ENCODE measurements around the gene CCDC43.

CCDC43 gene

DNA sequence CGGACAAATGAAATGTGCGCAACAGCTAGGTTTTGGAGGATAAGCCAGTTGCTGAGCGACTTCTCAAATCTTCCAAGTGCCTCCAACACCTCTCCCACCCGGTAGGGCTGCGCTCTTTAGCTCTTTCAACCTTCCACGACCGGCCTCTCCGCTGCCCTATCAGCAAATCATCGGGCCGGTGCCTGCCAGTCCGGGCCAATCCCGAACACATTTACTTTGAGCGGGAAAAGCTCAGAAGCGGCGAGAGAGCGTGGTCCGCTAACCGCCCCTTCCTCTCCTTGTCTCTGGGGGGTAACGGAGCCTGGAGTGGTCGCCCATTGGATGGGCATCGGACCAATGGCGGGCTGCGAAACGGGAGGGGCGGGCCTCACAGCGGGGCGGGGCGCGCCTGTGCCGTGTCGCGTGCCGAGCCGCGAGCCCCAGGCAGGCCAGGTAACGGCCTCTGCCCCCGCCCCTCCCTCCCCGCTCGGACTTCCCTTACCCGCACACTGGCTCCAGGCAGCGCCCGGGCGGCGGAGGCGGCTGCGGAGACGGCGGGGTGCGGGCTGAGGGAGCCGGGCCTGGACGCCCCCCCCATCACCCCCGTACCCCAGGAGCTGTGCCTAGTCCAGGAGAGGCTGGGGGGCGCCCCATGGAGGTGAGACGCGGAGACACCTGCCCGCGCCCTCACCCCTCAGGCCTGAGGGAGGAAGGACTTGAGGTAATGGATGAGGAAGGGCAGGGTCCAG lies 33.4 kb downstream of the CCDC43 start, which contains the start of gene MEIOC:
TSS of gene MEIOC (plus strand) at position 486 of the 728 bp plus-strand sequence. CDS start at position 632, 146 bp downstream.
- H3K4me1 ChIP-seq (ENCODE audit: control insufficient read depth in 1 of 2, insufficient read depth in 2 of 2, low read length in 2 of 2): peaks cover 7% of the 10 kb centered on the region in 2 experiments
- H2AFZ ChIP-seq (ENCODE audit: insufficient read depth, low read length, poor library complexity): peak within 1 kb of the TSS; percentile 23
- no peak within 1 kb of the TSS for H4K8ac ChIP-seq (ENCODE audit: low read depth, low read length)
- no peak within 1 kb of the TSS for H2BK120ac ChIP-seq (ENCODE audit: insufficient read depth, low read length, poor library complexity)
- H3K4me2 ChIP-seq (ENCODE audit: low read length): peak within 1 kb of the TSS; percentile 48
- no peak within 1 kb of the TSS for H3K9ac ChIP-seq (ENCODE audit: low read length)
- DNase-seq: peak; percentile 48 to 71
- H2BK5ac ChIP-seq (ENCODE audit: low read depth, low read length, poor library complexity): no peak within 1 kb of the TSS
- no peak within 1 kb of the TSS for H4K12ac ChIP-seq (ENCODE audit: low read depth, low read length)
- H3K4me3 ChIP-seq (ENCODE audit: low read depth, low read length): peak within 1 kb of the TSS; percentile 37
- no peak within 1 kb of the TSS for H3K4ac ChIP-seq (ENCODE audit: low read depth, low read length)
- H3K23ac ChIP-seq (ENCODE audit: low read length): no peak within 1 kb of the TSS
- H2BK12ac ChIP-seq (ENCODE audit: low read length): no peak within 1 kb of the TSS
- H3K79me1 ChIP-seq (ENCODE audit: low read length): no peaks in the 10 kb centered on the region
- no peaks in the 10 kb centered on the region for H3K79me2 ChIP-seq (ENCODE audit: control insufficient read depth, insufficient read depth, low read length, poor library complexity)
- no peak within 1 kb of the TSS for H3K14ac ChIP-seq (ENCODE audit: low read length)
- peaks cover 14% of the 10 kb centered on the region for H3K9me3 ChIP-seq (ENCODE audit: insufficient read depth, low read depth, low read length)
- H3K18ac ChIP-seq (ENCODE audit: low read length): no peak within 1 kb of the TSS
- no CpG with 5 or more reads among the region's 57 CpGs for WGBS (ENCODE audit: extremely low coverage, insufficient coverage, insufficient read length)
- H3K27ac ChIP-seq (ENCODE audit: low read depth, low read length): no peak within 1 kb of the TSS
- H3K27me3 ChIP-seq (ENCODE audit: insufficient read depth, low read length): peaks cover 17% of the 10 kb centered on the region
- no peak within 1 kb of the TSS for H4K91ac ChIP-seq (ENCODE audit: low read depth, low read length)
- no peaks in the 10 kb centered on the region for H3K36me3 ChIP-seq (ENCODE audit: control insufficient read depth in 1 of 2, insufficient read depth in 2 of 2, low read length in 2 of 2)
- H2AK5ac ChIP-seq (ENCODE audit: low read length): no peak within 1 kb of the TSS

DNA sequence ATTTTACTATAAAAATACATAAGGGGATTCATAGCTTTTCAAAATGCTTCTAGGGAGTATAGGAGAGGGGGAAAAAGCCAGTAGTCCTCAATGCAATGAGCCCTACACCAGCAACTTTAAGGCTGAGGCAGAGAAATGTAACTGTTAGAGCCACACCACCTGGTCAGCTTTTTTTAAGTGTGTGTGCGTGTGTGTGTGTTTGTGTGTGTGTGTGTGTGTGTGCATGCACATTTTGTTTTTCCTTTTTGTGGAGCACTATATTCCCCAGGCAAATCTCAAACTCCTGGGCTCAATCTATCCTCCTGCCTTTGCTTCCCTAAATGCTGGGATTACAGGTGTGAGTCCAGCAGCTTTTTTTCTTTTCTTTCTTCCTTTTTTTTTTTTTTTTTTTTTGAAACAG lies 35.6 kb downstream of the CCDC43 start:
- Histone ChIP-seq H3K4me2 (ENCODE audit: low read length) (no peak overlapping the region), H3K14ac (ENCODE audit: low read length) (no peak overlapping the region), H3K79me2 (ENCODE audit: control insufficient read depth, insufficient read depth, low read length, poor library complexity) (no peaks in the 10 kb centered on the region), H3K4ac (ENCODE audit: low read depth, low read length) (no peak overlapping the region), H3K27ac (ENCODE audit: low read depth, low read length) (no peak overlapping the region), H2BK120ac (ENCODE audit: insufficient read depth, low read length, poor library complexity) (no peak overlapping the region), H3K4me3 (ENCODE audit: low read depth, low read length) (no peak overlapping the region), H3K9ac (ENCODE audit: low read length) (no peak overlapping the region), H3K18ac (ENCODE audit: low read length) (no peak overlapping the region), H3K27me3 (ENCODE audit: insufficient read depth, low read length) (peaks cover 17% of the 10 kb centered on the region), H4K8ac (ENCODE audit: low read depth, low read length) (no peak overlapping the region), H4K12ac (ENCODE audit: low read depth, low read length) (no peak overlapping the region), H2BK5ac (ENCODE audit: low read depth, low read length, poor library complexity) (no peak overlapping the region), H2AFZ (ENCODE audit: insufficient read depth, low read length, poor library complexity) (no peak overlapping the region), H3K79me1 (ENCODE audit: low read length) (no peaks in the 10 kb centered on the region), H4K91ac (ENCODE audit: low read depth, low read length) (no peak overlapping the region), H2AK5ac (ENCODE audit: low read length) (no peak overlapping the region), H2BK12ac (ENCODE audit: low read length) (no peak overlapping the region), H3K9me3 (ENCODE audit: insufficient read depth, low read depth, low read length) (peaks cover 14% of the 10 kb centered on the region), H3K23ac (ENCODE audit: low read length) (no peak overlapping the region), H3K36me3 (ENCODE audit: control insufficient read depth in 1 of 2, insufficient read depth in 2 of 2, low read length in 2 of 2) (no peaks in the 10 kb centered on the region), H3K4me1 (ENCODE audit: control insufficient read depth in 1 of 2, insufficient read depth in 2 of 2, low read length in 2 of 2) (peaks cover 7% of the 10 kb centered on the region in 2 experiments)
- no CpG with 5 or more reads among the region's 1 CpG for WGBS (ENCODE audit: extremely low coverage, insufficient coverage, insufficient read length)
- DNase-seq: no peak

DNA sequence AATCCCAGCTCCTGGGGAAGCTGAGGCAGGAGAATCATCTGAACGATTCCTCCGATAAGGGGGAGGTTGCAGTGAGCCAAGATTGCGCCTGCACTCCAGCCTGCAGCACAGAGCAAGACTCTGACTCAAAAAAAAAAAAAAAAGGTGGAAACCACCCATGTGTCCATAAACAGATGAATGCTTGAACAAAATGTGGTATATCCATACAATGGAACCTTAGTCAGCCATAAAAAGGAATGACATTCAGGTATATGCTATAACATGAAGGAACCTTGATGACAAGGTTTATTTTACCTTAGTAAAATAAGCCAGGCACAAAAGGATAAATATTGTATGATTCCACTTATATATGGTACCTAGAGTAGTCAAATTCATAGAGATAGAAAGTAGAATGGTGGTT lies 36.2 kb downstream of the CCDC43 start:
- H3K79me1 ChIP-seq (ENCODE audit: low read length): no peaks in the 10 kb centered on the region
- H2BK5ac ChIP-seq (ENCODE audit: low read depth, low read length, poor library complexity): no peak overlapping the region
- no peak overlapping the region for H4K91ac ChIP-seq (ENCODE audit: low read depth, low read length)
- H3K4me2 ChIP-seq (ENCODE audit: low read length): no peak overlapping the region
- no peak overlapping the region for H3K18ac ChIP-seq (ENCODE audit: low read length)
- no peak overlapping the region for H4K8ac ChIP-seq (ENCODE audit: low read depth, low read length)
- H3K9ac ChIP-seq (ENCODE audit: low read length): no peak overlapping the region
- peaks cover 14% of the 10 kb centered on the region for H3K9me3 ChIP-seq (ENCODE audit: insufficient read depth, low read depth, low read length)
- H2BK12ac ChIP-seq (ENCODE audit: low read length): no peak overlapping the region
- H2AK5ac ChIP-seq (ENCODE audit: low read length): no peak overlapping the region
- no peak overlapping the region for H2AFZ ChIP-seq (ENCODE audit: insufficient read depth, low read length, poor library complexity)
- no peak overlapping the region for H4K12ac ChIP-seq (ENCODE audit: low read depth, low read length)
- no peak overlapping the region for H3K27ac ChIP-seq (ENCODE audit: low read depth, low read length)
- H3K14ac ChIP-seq (ENCODE audit: low read length): no peak overlapping the region
- no peak overlapping the region for H3K4ac ChIP-seq (ENCODE audit: low read depth, low read length)
- WGBS (ENCODE audit: extremely low coverage, insufficient coverage, insufficient read length): no CpG with 5 or more reads among the region's 3 CpGs
- H3K4me3 ChIP-seq (ENCODE audit: low read depth, low read length): no peak overlapping the region
- DNase-seq: no peak
- no peaks in the 10 kb centered on the region for H3K79me2 ChIP-seq (ENCODE audit: control insufficient read depth, insufficient read depth, low read length, poor library complexity)
- peaks cover 7% of the 10 kb centered on the region in 2 experiments for H3K4me1 ChIP-seq (ENCODE audit: control insufficient read depth in 1 of 2, insufficient read depth in 2 of 2, low read length in 2 of 2)
- no peak overlapping the region for H3K23ac ChIP-seq (ENCODE audit: low read length)
- peaks cover 17% of the 10 kb centered on the region for H3K27me3 ChIP-seq (ENCODE audit: insufficient read depth, low read length)
- H2BK120ac ChIP-seq (ENCODE audit: insufficient read depth, low read length, poor library complexity): no peak overlapping the region
- no peaks in the 10 kb centered on the region for H3K36me3 ChIP-seq (ENCODE audit: control insufficient read depth in 1 of 2, insufficient read depth in 2 of 2, low read length in 2 of 2)

DNA sequence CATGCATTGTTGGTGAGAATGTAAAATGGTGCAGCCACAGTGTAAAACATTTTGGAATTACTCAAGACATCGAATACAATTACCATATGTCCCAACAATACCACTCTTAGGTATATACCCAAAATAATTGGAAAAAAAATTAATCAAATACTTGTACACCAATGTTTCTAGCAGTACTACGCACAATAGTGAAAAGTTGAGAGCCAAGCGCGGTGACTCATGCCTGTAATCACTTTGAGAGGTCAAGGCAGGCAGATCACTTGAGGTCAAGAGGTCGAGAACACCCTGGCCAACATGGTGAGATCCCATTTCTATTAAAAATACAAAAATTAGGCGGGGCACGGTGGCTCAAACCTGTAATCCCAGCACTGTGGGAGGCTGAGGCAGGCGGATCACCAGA lies 36.8 kb downstream of the CCDC43 start:
- Histone ChIP-seq H4K8ac (ENCODE audit: low read depth, low read length) (no peak overlapping the region), H3K9ac (ENCODE audit: low read length) (no peak overlapping the region), H3K79me2 (ENCODE audit: control insufficient read depth, insufficient read depth, low read length, poor library complexity) (no peaks in the 10 kb centered on the region), H2BK120ac (ENCODE audit: insufficient read depth, low read length, poor library complexity) (no peak overlapping the region), H2AFZ (ENCODE audit: insufficient read depth, low read length, poor library complexity) (no peak overlapping the region), H3K79me1 (ENCODE audit: low read length) (no peaks in the 10 kb centered on the region), H3K23ac (ENCODE audit: low read length) (no peak overlapping the region), H2BK5ac (ENCODE audit: low read depth, low read length, poor library complexity) (no peak overlapping the region), H3K4ac (ENCODE audit: low read depth, low read length) (no peak overlapping the region), H2BK12ac (ENCODE audit: low read length) (no peak overlapping the region), H3K14ac (ENCODE audit: low read length) (no peak overlapping the region), H3K4me2 (ENCODE audit: low read length) (no peak overlapping the region), H4K12ac (ENCODE audit: low read depth, low read length) (no peak overlapping the region), H3K27me3 (ENCODE audit: insufficient read depth, low read length) (peaks cover 17% of the 10 kb centered on the region), H4K91ac (ENCODE audit: low read depth, low read length) (no peak overlapping the region), H2AK5ac (ENCODE audit: low read length) (no peak overlapping the region), H3K4me3 (ENCODE audit: low read depth, low read length) (no peak overlapping the region), H3K4me1 (ENCODE audit: control insufficient read depth in 1 of 2, insufficient read depth in 2 of 2, low read length in 2 of 2) (peaks cover 7% of the 10 kb centered on the region in 2 experiments), H3K27ac (ENCODE audit: low read depth, low read length) (no peak overlapping the region), H3K36me3 (ENCODE audit: control insufficient read depth in 1 of 2, insufficient read depth in 2 of 2, low read length in 2 of 2) (no peaks in the 10 kb centered on the region), H3K18ac (ENCODE audit: low read length) (no peak overlapping the region), H3K9me3 (ENCODE audit: insufficient read depth, low read depth, low read length) (peaks cover 12% of the 10 kb centered on the region)
- WGBS (ENCODE audit: extremely low coverage, insufficient coverage, insufficient read length): no CpG with 5 or more reads among the region's 8 CpGs
- DNase-seq: no peak

All from trophoblast cell (in vitro differentiated cells and primary cell).